Activated CD4-positive, CD25-positive, alpha-beta regulatory T cell treated with anti-CD3 and anti-CD28 coated beads, Interleukin-2, amount 50 U/mL, for 72 hours (primary cell): ENCODE data around the gene SRPK3.
A peak's percentile ranks its signal among the peaks of the same experiment; 100 is the strongest.
"Not testable (repeated sequence)": the region's sequence is repeated elsewhere in the genome, so short reads cannot be mapped to it uniquely, and the experiment has no call there.

Source experiments
- DNase-seq: peaks from one replicate; pipeline ENCODE4 v3.0.0; 2021

SRPK3 gene

GRCh38 chrX:153814591-153815315 lies 33.9 kb downstream of the SRPK3 start:
- DNase-seq, result no peak

DNA sequence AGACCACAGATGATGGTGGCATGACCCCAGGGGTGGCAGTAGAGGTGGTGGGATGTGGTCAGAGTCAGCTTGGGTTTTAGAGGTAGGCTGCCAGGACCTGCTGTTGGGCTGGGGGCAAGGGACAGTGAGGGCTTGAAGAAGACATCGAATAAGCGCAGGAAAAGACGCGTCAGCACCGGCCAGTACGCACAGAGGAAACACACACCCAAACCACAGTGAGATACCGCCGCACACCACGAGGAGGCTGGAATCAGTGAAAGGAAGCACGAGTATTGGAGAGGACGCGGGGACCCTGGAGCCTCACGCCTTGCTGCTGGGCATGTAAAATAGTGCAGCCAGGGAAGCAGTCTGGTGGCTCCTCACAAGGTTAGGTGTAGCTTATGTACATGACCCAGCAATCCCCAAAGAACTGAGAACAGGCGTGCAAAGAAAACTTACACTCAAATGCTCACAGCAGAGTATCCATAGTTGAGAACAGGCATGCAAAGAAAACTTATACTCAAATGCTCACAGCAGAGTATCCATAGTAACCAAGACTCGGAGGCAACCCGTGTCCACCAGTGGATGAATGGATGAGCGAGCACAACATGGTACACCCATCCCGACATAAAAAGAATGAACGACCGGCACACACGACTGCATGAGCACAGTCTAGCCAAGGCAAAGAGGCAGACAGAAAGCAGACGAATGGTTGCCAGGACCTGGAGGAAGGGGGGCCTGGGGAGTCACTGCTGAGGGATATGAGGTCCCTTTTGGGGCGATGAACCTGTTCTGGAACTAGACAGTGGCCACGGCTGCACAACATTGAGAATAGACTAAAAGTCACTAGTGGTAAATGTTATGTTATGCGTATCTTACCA lies 36.2 kb downstream of the SRPK3 start:
- DNase-seq, result no peak

DNA sequence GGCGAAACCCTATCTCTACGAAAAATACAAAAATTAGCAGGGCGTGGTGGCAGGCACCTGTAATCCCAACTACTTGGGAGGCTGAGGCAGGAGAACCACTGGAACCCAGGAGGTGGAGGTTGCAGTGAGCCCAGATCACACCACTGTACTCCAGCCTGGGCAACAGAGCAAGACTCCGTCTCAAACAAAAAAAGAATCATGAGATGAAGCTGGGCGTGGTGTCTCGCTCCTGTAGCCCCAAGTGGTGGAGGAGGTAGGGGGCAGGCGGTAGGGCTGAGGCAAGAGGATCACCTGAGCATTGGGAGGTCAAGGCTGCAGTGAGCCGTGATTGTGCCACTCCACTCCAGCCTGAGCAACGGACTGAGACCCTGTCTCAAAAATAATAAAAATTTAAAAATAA lies 37.2 kb downstream of the SRPK3 start:
- not testable (repeated sequence) for DNase-seq

DNA sequence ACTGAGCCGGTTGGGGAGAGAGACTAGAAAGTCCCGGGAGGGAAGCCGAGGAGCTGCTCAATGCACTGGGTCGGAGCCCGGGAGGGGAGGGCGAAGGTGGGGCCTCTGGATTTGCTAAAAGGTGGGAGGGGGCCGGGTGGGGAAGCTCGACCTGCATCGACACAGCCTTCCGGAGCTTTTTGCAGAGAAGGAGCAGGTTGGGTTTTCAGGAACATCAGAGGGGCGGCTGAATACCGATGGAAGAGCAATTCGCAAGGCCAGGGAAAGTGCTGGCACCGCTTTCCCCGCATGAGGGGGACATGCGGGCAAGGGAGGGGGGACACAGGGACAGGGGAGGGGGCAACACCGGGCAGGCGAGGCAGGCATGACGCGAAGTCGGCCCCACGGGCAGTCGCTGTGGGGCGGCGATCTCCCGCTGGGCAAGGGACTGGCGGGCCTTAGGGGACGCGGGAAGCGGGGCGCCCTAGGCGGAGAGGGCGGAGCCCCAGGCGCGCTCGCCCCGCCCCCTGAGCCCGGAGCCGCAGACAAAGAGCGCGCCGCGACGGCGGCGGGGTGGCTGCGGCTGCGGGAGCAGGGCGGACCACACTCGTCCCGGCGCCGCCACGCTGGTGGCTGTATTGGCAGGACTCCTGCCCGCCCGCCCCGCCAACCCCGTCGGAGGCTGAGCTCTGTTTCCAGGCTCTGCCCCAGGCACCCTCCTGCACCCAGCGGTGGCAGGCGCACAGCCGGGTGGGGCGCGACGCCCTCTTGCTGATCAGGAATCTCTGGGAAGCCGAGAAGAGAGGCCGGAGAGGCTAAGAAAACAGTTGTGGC lies 37.9 kb downstream of the SRPK3 start:
- DNase-seq, result peak; percentile 57

- DNase-seq, result no peak
Measured at GRCh38 chrX:153819384-153820040, 38.7 kb downstream of the SRPK3 start.

- no peak for DNase-seq
Measured at GRCh38 chrX:153820601-153821000, 39.8 kb downstream of the SRPK3 start.

GRCh38 chrX:153821066-153821465 lies 40.2 kb downstream of the SRPK3 start:
- DNase-seq, result no peak

- DNase-seq, result no peak
Measured at GRCh38 chrX:153824348-153824747, 43.5 kb downstream of the SRPK3 start.

- DNase-seq, result no peak
Measured at GRCh38 chrX:153825042-153825441, 44.2 kb downstream of the SRPK3 start.

GRCh38 chrX:153827016-153827415 lies 46.2 kb downstream of the SRPK3 start:
- no peak for DNase-seq

DNA sequence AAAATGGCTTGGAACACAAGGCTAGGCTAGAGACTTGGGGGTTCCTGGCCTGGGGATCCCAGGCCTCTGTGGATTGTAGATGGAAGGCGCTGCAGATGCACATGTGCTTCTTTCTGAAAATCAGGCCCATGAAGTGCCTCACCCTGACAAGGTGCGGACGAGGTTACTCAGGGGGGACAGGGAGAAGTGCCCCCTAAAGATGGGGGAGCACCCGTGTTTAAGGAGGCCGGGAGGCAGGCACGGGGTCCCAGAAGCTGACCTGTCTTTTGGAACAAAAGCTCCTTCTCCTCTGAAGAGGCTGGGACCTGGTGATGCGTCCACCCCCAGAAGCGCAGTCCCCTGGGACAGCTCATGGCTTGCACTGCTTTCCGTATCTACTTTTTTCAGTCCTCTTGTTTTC lies 47.1 kb downstream of the SRPK3 start:
- DNase-seq, result no peak

- DNase-seq, result no peak
Measured at GRCh38 chrX:153828308-153828707, 47.5 kb downstream of the SRPK3 start.

DNA sequence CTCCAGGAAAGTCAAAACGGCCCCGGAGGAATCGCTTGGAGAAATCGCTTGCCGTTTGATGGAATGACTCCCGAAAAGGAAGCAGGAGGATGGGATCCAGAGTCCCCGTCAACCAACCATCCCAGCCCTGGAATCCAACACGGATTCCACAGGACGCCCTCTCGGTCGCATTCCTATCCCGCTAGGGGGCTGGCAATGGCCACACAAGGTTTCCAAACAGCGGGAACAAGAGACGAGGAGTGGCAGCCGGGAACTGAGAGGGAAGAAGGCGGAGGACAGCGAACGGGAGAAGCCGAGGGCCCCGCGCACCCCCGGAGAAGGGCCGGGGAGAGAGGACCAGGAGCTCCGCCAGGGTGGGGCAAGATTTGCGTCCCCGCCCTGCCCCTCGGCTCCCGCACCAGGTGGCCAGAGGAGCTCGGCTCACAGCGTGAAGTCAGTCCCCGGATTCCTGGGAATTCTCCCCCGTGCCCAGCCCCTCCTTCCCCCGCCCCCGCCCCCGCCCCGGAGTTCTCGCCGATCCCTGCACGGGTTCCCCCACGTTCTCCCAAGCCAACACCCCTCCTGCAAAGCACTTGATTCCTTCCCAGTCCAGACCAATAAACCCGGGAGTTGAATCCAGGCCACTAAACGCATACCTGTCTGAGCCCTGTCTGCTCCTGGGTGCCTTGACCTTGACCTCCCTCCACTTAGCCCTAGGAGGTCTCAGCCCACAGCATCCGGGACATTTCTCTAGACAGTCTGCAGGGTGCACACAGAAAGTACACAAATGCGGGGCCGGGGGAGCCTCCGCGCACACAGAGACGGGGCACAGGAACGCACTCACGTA lies 48.1 kb downstream of the SRPK3 start:
- no peak for DNase-seq

- no peak for DNase-seq
Measured at GRCh38 chrX:153829549-153829798, 48.6 kb downstream of the SRPK3 start.

- no peak for DNase-seq
Measured at GRCh38 chrX:153829799-153830639, 49.2 kb downstream of the SRPK3 start, which contains the start of gene PDZD4. Gene PDZD4, minus strand, starts transcription at chrX:153830544. Its CDS starts 246 bp downstream, at chrX:153830298.

GRCh38 chrX:153830640-153831428 lies 50.0 kb downstream of the SRPK3 start:
- no peak for DNase-seq

DNA sequence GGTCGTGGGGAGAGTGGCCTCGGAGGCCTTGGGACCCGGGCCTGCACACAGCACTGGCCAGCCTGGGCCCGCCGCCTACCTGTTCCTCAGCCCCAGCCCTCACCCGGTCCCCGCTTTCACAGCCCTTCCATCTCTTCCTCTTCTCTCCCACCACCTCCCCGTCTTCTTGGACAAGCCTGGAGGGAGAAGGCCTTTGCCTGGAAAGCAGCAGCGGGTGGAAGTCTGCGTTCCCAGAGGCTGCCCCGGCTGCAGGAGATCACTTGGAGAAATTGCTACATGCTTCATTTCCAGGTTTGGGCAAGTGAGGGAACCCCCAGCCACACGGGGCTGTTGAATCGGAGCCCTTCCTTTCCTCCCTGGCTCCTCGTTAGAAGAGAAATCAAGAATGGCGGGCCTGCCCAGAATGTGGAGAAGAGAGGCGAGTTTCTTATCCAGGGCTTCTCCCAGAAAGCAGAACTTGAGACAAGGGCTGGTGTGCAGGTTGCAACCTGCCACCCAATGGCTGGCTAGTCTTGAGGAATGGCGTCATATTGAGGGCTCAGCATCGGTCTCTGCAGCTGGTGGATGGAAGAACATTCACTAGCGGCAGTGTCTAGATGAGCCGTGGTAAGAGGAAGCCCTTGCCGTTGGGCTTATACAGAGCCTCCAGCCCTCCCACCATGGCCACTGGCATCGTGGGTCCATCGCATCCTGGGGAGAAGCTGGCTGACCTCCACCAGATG lies 50.7 kb downstream of the SRPK3 start:
- no peak for DNase-seq

DNA sequence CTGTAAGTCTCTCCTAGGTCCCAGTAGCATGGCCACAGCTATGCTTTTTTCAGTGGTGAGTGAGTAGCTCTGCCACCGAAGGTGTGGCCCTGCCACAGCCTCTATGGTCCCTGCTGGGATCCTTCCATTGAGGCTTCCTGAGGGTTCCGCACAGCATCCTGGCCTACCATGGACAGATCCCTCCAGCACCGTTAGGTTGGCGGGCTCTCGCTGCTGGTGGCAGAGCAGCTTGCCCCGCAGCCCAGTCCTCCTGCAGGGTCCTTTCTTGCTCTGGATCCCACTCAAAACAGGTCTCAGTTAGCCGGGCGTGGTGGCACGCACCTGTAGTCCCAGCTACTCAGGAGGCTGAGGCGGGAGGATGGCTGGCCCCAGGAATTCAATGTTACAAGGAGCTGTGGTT lies 51.9 kb downstream of the SRPK3 start:
- no peak for DNase-seq
